CD1c-positive myeloid dendritic cell (primary cell): Measurements from ENCODE around the gene NPHP4.
"Not testable (repeated sequence)": the region's sequence is repeated elsewhere in the genome, so short reads cannot be mapped to it uniquely, and the experiment has no call there.

Experiments
- DNase-seq: peaks from one replicate; pipeline ENCODE4 v3.0.0-alpha.2; 2016; ENCODE audit errors: extremely low spot score

The NPHP4 gene

DNA sequence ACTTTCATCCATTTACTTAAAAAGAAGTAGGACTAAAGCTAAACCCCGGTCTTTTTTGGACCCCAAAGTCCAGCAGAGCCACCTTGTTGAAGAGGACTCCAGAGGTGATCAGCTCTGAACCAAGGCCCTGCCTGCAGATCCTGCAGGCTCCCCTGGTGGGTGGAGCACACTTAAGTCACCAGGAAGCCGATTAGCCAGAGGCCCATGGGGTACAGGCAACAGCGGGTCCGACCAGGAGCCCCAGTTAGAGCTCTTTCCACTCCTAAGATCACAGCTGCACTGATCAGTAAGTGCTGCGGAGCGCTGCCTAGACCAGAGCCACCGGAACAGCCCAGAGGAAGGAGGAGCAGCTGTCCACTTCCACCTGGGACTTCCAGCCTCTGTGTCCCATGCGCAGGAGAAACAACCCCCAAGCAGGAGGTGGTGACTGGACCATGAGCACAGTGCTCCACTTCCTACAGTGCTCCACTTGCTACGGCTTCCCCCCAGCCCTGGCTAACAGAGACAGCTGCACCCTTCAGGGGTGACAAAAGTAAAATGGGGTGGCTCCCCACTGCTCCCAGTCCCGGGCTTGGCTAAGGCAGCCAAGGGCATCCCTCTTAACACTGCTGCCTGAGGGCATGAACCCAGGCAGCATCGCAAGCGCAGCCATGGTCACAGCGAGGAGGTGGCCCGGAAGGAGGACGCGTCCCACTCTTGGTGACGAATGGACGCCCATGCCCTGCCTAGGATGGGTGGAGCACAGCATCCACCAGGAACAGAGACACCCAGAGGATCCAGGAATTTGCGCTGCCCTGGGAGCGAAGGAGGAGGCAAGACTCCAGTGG lies 58.0 kb downstream of the NPHP4 start:
- DNase-seq = no peak

DNA sequence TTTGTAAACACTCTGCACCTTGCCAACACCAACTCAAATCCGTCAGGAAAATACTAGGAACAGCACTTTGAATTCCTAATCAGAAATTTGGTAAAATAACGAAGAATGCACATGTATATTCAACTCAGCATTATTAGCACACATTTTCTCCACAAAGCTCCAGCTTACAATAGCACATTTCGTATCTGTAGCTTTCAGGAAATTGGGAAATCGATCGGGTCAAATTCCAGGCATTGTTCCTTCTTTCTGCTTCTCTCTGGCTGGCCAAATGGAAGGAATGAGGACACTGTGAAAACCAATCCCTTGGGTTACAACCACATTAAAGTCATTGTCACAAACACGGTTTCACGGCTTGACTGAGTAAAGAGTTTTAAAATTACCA lies 58.6 kb downstream of the NPHP4 start:
- no peak for DNase-seq

DNA sequence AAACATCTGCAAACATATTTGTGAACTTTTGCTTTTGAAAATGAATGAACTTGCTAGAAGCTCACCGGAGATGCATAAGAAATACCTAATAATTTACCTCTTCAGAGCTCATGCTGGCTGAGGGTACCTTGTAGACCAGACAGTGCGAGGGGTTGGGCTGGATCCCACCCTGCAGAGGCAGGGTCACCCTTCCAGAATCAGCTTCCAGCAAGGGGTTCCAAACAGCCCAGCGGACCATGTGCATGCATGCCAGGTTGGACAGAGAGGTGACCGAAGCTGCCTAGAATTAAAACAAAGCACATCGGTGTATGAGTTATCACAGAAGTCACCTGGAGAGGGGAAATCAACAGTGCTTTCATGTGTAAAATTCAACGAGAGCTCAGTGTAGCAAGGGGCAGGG lies 59.2 kb downstream of the NPHP4 start:
- DNase-seq = no peak

DNA sequence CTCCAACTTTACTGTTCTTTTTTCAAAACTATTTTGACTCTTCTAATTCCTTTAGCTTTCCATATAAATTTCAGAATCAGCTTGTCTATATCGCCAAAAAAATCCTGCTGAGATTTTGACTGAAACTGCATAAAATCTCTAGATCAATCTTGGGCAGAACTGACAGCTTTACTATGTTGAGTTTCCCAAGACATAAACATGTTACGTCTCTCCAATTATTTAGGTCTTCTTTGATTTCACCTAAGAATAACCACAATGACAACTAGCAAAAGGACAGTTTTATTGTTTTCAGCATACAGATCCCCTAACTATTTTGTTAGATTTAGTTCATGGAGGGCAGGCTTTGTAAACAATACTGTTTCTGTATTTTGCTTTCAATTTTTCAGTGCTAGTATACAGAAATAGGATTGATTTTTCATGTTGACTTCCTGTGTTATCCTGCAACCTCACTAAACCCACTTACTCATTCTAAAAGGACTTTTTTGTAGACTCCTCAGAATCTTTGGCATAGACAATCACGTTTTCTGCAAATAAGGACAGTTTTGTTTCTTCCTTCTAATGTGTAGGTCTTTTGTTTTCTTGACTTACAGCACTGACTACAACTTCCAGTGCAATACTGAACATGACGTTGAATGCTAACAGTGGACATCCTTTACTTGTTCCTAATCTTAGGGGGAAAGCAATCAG lies 63.4 kb downstream of the NPHP4 start:
- DNase-seq = no peak

DNA sequence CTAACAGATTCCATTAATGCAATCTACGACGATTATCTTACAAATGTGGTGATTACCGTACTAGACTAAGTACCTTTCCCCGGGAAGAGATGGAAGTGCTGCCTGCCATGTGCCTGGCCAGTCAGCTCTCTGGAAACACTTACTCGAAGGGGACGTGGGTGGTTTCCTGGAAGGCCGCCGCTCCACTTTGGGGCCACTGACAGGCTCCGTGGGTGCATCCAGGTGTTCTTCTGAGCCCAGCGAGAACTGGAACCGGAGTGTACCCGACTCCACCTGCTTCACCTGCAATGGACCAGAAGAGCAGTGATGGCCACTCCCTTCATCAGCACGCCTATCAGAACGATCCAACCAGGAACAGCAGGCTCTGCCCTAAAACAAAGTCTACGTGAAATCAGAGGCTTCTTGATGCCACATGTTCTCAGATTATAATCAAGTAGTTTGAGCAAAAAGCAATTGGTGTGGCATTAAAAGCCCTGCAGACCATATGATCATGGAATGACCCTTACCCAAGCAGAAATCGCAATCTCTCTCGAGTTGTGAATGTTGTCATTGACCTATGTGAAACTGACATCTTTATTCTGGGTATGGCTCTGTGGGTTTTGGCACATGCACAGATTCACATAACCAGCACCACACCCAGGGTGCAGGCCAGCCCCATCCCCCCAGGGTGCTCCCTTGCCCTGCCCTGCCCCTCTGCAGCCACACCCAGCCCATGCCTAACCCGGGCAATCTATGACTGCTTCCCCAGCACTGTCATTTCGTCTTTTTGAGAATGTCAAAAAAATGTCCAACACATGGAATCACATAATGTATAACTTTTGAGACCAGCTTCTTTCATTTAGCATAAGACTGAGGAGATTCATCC lies 64.5 kb downstream of the NPHP4 start:
- no peak for DNase-seq

DNA sequence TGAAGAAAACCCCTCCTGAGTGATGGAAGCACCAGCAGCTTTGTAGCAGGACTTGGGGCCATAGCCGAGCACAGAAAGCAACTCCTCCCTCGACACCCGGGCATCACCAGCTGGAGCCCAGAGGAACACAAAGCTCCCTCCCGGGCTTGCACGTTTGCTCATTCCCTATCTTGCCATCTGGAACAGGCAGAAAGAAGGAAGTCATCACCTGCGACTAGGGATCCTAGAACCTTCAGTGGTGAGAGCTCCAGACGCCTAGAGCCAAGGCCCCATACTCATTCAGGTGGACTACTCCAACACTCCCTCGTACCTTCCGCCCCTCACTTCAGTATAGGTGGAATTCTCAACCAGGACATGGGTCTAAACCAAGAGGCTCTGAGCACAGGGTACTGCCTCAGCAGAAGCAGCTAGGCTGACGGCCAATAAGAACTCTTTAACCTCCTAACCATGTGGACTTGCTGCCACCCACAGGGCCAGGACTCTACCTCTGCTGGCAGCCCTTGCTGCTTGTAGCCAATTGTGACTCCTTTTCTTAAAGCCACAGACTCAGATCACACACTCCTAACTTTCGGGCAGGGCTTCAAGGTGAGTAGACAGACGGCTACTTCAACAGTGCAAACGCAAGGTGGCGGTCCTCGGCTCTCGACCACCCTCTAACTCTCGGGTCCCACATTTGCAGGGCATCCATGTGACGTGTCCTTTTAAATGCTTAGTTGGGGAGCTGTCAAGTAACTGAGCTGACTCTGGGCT lies 65.4 kb downstream of the NPHP4 start:
- no peak for DNase-seq

DNA sequence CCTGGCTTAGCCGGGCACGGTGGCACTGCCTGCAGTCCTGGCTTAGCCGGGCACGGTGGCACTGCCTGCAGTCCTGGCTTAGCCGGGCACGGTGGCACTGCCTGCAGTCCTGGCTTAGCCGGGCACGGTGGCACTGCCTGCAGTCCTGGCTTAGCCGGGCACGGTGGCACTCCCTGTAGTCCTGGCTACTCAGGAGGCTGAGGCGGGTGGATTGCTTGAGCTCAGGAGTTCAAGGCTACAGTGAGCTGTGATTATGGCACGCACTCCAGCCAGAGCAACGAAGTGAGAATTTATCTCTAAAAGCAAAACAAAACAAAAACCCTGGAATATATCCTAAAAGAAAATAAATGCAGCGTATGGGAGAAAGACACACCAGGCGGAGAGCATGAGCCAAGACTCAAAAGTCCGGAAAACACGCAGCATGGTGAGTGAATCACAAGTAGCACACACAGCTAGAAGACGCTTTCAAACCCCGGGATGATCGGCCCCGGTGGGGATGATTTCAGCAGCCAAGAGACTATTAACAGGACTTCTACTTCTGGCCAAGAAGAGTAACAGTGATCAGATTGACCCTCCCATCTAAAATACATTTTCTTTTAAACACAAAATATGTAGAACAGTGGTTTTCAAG lies 69.4 kb downstream of the NPHP4 start:
- DNase-seq = not testable (repeated sequence)

DNA sequence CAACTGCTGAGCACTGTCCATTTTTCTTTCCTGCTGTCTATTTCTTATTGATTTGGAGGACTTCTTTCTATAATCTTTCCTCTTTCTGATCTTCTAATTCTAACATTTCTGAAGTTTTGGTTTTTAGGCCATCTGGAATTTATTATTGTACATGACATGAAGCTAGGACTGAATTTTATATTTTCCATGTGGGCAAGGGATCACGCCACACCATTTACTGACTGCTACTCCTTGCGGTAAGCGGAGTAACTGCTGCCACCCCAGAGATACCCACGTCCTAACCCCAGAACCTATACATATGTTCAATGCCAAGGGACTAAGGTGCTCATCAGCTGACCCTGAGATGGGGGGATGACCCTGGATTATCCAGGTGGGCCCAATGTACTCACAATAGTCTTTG lies 70.6 kb downstream of the NPHP4 start:
- DNase-seq = no peak

DNA sequence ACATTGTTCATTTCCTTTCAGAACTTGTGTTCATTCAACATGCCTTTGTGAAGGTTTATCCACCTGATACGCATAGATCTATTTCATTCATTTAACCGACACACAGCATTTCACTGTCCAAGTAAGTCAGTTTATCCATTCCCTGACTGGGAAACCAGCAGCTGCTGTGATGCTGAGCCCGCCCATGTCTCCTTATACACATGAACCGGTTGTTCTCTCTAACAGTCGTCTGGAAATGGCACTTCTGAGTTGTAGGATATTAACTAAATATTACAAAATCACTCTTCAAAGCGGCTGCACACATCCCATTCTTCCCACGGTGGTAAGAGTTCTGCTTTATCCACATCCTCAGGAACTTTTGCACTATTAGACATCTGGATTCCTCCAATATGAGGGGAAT lies 71.1 kb downstream of the NPHP4 start:
- DNase-seq = no peak

DNA sequence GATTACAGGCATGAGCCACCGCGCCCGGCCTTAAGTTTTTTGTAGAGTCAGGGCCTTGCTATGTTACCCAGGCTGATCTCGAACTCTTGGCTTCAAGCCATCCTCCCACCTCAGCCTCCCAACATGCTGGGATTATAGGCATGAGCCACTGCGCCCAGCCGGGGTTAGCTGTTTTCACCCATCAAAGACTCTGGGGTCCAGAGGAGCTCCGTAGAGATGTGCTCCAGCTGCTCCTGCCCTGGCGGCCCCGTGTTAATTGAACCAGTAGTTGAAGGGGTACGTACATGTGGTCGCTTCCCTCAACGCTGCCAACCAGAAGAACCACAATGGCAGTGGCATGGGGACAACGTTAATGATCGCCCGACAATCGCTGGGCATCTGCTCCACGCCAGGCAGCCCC lies 72.0 kb downstream of the NPHP4 start:
- no peak for DNase-seq

DNA sequence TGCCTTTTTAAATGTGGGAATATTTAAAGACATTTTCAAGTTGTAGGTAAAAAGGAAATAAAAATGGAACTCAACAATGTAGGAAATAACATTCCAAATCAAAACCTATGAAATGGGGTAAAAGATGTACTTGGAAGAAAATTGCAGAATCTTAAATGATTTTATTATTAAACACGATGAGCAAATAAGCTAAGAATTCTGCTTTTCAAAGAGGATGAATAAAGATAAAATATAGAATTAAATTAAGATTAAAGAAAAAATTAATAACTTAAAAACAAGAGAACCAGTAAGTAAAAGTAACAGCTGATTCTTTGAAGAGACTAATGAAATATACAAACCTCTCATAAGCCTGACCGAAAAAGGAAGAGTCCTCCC lies 74.0 kb downstream of the NPHP4 start:
- no peak for DNase-seq

DNA sequence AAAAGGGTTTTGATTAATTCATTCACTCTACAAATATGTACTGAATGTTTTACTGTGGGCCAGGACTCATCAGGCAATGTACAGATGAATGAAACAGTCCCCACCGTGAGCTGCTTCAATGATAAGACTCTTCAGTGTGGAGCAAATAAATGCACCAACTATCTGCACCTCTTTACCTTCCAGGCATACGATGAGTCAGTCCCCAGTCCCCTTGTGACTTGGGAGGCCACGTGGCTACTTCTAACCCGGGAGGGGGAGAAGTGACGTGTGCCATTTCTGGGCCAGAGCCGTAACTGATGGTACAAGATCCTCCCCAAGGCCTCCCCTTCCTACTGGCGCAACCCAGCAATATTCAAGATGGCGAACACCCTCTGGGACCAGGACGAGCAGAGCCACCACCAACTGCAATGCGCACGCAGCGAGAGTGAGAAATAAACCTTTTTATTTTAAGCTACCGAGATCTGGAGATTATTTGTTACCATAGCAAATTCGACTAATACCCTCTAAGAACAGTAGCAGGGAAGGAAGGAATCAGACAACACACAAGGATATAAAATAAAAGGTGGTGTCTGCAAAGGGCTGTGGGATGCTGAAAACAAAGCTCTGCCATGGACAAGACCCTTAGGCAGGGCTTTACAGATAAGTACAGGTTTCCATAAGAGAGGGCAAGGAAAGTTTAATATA lies 74.5 kb downstream of the NPHP4 start:
- DNase-seq = no peak

DNA sequence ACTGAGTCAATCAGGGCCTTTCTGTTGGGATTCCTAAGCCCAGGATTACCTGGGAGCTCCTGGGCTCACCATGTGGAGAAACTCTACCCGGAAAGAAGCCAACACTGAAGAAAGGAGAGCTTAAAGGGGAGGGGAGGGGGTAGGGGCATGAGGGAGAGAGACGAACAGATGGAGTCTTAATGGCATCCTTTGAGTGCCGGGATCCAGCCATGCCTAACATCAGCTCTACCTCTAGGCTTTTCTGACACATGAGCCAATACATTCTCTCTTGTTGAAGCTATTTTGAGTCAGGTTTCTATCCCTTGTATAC lies 75.0 kb downstream of the NPHP4 start:
- DNase-seq = no peak

DNA sequence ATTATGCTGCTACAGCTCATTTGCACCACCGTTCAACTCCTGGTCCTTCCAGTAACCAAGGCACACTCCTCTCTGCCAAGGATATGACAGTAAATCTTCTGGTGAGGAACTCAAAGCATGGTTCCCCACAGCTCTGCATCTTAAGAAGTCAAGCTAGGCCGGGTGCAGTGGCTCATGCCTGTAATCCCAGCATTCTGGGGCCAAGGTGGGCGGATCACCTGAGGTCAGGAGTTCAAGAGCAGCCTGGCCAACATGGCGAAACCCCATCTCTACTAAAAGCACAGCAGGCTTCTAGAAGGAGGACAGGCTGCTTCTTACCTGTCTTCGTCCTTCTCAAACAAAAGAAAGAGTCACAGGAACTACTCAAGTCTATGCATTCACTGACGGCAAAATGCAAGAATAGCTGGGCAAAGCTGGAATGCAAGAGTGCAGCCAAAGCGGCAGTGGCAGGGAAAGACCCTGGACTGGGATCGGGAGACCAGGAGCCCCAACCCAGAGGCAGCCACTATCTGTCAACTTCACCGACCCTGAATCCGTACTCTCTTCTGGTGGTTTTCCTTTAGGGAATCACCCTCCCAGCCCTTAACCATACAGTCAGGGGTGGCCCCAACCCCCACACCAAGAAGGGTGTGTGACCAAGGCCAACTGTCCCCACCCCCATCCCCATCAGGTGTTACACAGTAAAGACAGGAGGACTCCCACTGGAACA lies 75.5 kb downstream of the NPHP4 start:
- DNase-seq = no peak

DNA sequence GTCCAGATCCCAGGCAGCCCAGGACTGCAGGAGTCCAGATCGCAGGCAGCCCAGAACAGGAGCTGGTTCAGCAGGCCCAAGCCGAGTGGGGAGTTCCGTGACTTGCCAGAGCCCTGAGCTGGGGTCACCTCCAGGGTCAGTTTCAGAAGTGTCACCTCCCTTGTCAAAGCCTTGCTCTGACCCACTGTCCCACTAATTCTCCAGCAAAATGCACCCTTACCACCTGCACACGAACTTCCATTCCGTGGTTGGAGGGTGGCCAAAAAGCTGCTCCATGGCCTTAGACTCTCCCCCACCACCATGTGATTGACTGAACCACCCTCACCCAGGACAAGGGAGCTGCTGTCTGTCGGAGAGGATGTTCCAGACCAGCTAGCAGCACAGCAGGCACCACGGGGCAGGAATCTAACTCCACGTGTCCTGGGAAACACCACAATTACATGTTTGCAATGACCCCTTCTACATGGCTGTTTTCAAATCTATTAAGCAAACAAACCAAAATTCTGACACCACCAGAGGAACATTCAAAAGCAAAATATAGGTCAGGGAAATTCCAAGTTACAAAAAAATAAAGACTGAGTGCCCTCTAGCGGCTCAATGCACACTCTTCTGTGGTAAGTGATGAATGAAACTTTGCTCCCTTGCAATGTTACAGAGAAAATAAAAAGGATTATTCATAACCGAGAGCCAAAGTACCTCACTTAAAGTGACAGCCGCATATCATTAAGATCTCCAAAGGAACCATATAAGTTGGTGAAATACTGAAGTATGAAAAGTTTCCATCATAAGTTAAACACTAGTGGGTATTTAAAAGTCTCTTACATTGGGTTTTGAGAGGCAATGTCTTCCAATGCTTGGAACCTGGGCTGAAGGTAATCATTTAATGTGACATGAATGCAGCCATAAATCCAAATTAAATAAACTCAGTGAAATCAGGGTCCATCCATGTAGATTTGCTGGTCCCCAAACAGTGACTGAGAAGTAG lies 76.3 kb downstream of the NPHP4 start:
- peak; percentile 9 for DNase-seq

DNA sequence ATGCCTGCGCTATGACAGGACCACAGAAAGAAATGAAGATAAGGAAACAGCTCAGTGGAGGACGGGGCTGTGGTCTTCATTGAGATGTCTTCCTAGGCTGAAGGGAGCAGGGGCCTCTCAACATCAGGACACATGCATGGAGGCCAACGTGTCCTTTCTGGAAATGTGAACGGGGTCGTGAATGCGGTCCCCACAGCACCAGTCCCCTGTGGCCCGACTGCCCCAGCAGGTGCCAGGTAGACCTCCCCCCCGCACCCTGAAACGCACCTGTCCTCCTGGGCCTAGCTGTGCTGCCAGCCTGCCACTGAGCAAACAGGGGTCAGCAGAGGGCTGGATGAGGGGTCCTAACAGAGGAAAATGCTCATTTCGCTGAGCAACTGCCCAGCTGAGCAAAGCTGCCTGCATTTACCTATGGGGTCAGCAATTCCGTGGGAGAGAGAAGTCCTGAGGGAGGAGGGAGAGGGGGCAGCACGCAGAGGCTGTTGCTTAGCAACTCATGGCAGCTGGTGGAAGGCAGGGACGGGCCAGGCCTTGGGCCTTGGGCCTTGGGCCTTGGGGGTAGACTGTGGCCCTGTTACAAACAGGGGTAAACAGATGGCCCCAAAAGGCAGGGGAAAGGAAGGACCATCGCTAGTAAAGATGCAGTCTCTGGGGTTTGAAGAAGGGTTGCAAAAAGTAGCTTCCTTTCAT lies 77.4 kb downstream of the NPHP4 start:
- no peak for DNase-seq

DNA sequence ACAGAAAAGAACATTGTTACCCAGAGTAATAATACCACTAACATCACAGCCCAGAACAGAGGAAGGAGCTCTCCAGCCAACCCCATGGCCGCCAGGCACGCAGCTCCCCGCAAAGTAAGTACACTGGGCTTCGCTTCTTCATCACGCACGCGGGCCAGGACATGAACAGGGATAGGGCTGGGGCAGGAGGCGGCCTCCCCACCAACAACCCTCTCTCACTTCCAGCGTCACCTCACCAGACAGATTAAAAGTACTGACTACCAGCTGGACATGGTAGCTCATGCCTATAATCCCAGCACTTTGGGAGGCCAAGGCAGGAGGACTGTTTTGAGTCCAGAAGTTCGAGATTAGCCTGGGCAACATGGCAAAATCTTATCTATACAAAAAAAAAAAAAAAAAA lies 78.3 kb downstream of the NPHP4 start:
- DNase-seq = no peak

DNA sequence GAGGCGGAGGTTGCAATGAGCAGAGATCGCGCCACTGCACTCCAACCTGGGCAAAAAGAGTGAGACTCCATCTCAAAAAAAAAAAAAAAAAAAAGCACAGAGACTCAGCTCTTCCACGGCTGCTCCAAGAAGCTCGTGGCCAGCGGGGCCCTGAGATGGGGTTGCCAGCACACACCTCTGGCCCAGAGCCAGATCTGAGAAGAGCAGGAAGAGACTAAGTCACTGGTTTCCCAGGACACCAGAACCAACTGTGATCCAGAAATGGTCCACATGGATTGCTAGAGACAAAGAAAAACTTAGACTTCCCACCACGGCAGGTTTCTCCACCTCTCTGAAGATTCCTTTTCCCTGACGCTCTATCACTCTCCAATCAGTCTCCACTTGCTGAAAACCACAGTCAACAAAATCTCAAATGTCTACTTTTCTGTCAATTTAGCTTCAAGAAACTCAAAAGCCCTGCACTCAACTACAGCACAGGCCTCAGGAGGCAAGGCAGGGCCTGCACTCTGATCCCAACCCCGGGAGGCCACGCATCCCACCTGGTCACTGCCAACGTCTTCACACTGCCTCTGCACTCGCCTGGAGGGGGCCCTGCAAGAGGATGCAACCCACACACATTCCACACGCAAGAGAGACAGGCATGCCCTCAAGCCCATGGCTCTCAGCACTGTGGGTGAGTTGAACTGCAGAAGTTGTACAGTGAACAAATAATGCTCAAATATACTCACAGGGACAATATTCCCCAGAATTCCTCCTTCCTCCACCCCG lies 79.0 kb downstream of the NPHP4 start:
- no peak for DNase-seq
